Midbrain (tissue), 1 donor: ENCODE results near the gene LRRC51.

ENCODE experiments used
- DNase-seq: peaks from one replicate; lab custom pipeline; 2025; lab: John Stamatoyannopoulos, UW

LRRC51 gene

GRCh38 chr11:72070491-72070890 is 10.2 kb upstream of the LRRC51 start:
- no peak for DNase-seq

DNA sequence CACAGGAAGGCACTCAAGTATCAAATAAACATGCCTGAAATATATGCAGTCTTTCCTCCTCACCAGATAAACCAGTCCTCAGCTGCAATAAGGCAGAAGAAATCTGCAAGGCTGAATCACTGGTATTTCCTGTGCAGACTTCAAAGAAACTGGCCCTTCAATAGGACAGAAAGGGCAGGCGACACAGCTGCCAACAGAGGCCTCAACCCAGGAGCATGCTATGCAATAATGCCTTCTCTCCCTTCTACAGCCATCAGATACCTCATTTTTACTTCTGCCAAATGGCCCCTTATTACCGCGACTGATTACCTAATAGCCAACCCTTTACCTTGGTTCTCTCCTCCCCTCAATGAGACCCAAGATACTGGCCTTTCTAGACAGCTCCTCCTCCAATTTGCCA is 8.3 kb upstream of the LRRC51 start:
- no peak for DNase-seq

GRCh38 chr11:72075109-72075508 is 5.5 kb upstream of the LRRC51 start:
- DNase-seq, result peak; percentile 33

DNA sequence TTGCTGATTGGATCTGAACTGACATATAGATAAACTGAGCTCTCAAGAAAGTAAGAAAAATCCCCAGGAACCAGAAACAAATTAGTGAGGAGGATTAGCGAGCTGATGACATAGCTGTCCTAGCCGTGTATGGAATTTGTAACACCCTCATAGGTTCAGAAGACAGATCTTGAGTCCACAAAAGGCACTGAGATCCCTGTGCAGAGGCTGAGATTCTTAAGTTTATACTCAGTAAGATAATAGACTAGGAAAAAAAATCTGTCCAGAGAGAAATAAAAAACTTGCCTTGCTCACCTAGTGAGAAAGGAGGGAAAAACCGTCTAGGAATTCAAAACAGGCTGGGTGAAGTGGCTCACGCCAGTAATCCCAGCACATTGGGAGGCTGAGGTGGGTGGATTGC is 4.9 kb upstream of the LRRC51 start:
- DNase-seq, result no peak

DNA sequence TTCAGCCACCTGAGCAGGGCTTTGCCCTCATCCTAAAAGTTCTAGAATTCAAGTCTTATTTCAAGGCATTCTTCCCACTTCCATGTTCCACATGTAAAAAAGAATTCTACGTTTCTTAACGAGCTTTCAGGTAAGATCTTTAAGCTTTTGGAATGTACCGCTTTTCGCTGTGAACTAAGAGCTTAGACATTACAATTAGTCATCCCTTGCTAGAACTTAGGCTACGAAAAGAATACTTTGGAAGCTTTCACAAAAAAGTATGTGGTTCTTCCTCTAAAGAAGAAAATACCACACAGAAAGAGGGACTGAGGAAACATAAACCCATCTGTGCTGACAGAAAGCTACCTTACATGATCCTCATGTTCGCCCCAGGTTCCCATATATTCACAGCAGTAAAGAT is 2.2 kb upstream of the LRRC51 start:
- DNase-seq, result no peak

- DNase-seq, result peak; percentile 48
Measured at GRCh38 chr11:72079819-72080325, 778 bp upstream of the LRRC51 start.

DNA sequence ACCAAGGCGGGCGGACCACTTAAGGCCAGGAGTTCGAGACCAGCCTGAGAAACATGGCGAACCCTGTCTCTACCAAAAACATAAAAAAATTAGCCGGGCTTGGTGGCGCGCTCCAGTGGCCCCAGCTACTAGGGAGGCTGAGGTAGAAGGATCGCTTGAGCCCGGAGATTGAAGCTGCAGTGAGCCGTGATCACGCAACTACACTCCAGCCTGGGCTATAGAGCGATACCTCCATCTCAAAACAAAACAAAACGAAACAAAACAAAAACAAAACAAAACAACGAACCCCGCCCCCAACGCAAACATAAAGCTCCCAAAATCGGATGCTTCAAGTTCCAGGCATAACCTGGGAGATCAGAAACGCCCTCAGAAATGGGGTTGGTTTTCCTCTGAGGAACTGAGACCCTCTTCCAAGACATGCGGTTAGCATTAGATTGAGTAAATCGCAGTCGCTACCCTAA is 564 bp downstream of the LRRC51 start:
- DNase-seq, result no peak

DNA sequence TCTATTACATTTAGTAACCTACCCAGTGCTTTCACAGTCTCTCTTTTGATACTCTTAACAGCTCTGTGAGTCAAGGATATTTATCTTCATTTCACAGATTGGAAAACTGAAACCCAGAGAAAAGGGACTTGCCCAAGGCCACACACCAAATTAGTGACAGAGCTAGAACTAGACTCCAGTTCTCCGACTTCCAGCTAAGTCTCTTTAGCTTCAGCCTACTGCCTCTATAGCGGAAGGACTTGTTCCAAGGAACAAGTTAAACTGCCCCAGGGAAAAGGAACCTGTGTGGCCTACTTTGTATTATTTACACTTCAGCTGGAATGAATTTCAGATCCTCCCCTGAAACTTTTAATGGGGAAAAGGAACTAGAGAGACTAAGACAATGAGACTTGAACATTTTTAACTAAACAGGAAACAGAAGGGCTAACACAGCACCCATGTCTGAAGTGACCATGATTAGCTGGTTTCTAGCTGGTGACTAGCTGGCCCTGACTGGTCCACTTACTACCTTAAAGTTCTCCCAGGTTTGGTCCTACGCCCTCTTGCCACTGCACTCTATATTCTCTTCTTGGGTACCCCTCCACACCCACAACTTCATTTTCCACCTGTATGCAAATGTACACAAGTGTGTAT is 1.3 kb downstream of the LRRC51 start:
- DNase-seq, result no peak

DNA sequence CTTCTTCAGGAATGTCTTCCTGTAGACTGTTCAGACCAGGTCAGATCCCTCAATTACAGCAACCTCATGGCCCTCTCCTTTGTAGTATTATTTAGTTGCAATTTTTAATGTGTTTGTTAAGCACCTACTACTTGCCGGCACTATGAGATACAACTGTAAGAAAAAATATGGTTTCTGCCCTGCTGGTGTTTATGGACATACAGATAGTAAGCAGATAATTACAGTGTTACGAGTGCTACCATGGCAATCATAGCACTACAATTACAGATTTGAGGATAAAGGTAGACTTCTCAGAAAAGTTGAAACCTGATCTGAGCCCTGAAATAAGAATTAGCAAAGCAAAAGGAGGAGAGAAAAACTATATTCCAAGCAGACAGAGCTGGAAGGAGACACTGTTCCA is 2.8 kb downstream of the LRRC51 start:
- no peak for DNase-seq

GRCh38 chr11:72084076-72084475 is 3.4 kb downstream of the LRRC51 start:
- no peak for DNase-seq

DNA sequence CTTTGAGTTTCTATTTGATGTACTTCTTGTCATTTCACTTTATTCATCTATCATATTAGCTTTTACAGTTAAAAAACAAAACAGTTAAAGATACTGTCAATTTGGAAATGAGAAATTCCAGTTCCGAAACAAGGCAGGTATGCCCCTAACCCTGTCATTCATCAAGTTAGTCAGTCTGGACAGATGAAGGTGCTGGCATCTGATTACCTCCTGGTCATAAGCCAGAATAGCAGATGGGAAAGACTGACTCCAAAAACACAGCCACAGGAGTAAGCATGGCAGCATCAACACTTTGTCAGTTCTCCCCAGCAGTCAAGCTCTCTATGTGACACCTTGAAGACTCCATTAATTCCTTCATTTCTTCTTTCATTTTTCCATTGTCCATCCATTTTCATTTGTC is 4.3 kb downstream of the LRRC51 start:
- no peak for DNase-seq

DNA sequence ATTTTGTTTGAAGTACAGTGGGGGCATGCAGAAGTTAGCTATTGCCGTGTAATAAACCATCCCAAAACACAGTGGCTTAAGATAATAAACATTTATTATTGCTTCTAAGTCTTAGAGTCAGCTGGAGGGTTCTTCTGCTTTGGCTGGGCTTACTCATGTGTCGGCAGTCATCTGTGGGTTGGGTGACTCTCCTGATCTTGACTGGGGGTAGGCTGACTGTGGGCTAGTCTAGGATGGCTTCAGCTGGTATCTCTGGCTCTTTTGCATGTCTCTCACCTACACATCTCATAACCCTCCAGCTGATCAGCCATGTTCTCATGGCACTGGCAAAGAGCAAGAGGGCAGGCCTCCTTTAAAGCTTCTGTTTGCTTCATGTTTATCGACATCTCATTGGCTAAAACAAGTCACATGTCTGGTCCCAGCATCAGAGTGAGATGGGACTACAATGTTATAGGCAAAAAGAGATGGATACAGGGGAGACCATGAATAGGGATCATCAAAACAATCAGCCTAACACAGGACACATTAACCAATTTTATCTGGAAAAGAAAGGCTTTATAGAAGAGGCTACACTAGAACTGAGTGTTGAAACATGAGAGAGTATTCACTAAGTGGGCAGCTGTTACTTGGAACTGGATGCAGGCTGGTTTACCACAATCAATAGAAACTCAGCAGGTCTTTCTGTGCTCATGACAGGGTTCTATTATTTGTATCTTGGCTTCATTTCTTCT is 5.1 kb downstream of the LRRC51 start:
- DNase-seq, result peak; percentile 80

- no peak for DNase-seq
Measured at GRCh38 chr11:72088076-72088808, 7.6 kb downstream of the LRRC51 start.

- peak; percentile 81 for DNase-seq
Measured at GRCh38 chr11:72091292-72091691, 10.6 kb downstream of the LRRC51 start.

GRCh38 chr11:72098741-72099140 is 18.1 kb downstream of the LRRC51 start:
- no peak for DNase-seq

- DNase-seq, result no peak
Measured at GRCh38 chr11:72100009-72100408, 19.4 kb downstream of the LRRC51 start.

GRCh38 chr11:72100462-72100861 is 19.8 kb downstream of the LRRC51 start:
- no peak for DNase-seq

DNA sequence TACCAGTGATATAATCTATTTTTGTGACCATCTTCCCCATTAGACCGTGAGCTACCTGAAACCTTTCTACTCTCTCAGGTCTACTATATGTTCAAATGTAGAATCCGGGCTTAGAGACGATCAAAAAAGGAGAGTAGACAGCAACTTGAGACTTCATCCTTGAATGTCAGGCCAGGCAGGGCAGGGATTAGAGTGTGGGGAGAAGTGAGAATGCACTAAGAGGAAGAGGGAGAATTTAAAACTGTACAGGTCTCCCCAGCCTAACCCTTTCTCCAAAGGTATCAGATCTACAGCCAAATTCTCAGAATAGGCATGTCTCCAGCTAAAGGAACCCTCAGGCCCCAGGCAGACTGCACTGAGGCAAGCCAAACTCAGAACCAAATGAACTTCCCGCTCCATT is 21.5 kb downstream of the LRRC51 start:
- no peak for DNase-seq

DNA sequence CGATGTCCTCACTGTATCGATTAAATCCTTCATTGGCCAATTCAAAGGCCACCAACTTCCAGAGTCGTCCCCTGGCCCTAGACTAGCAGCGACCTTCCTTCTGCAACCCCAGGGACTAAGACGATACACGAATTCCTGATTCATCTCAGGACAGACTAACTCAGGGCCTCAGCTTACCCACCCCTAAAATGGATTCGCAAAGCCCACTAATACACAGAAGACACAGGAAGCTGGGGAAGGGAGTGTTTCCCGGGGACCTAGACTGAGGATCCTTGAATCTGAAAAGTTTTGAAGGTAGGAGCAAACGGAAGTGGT is 21.9 kb downstream of the LRRC51 start:
- DNase-seq, result no peak

DNA sequence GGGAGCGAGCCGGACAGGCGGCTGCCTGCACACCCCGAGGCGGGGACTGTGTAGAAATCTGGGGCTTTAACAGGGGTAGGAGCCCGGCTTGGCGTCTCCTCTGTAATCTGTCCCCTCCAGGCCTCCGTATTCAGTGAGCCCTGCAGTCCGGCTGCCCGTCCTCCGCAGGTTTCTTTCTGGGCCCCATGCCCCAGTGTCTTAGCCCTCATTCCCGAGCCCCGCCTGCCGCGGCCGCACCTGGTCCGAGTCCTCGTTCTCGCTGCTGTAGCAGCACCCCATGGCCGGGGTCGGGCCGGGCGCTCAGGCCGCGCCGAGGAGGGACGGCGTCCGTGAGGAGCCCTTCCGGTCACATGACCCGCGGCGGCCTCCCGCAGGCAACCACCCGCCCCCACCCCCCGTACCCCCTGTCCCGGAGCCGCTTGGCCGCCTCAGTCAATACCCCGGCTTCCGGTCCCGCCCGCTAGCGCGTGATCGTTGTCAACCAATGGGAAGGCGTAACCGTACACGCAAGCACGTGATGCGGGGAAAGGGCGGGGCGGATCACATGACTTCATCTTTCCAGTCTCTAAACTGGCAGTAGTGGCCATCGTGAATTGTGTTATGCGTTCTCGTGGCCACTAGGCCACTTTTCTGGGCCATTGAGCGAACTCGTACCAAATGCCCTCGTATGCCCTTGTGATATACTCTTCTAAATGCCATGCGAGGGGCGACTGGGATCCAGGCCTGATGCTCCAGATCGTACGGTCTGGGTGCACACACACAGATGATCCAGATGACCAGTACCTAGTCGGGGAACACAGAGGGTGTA is 22.5 kb downstream of the LRRC51 start, which contains the start of gene LAMTOR1:
LAMTOR1 (minus strand) TSS at position 352 of the 808 bp plus-strand sequence; CDS start at position 279, 73 bp downstream.
- peak; percentile 99 for DNase-seq

DNA sequence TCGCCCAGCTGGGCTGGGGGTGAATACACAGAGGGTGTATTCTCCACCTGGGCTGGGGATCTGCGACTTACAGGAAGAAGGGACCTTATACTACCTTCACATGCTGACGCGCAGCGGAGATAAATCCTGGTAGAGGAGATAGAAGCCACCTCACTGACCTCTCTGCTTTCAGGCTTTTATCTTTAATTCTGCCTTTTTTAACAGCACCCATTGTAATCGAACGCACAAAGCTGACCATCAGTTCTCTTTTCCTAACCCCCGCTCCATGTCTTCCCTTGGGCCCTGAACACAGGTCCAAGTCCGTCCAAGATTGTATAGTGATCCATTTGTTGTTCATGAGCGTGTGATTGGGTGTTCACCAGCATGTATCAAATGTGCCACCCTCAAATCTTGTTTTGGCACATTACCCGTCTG is 23.1 kb downstream of the LRRC51 start:
- DNase-seq, result no peak

GRCh38 chr11:72105888-72106287 is 25.2 kb downstream of the LRRC51 start, which contains the start of gene TOMT:
TSS of gene TOMT (plus strand) at chr11:72105924. CDS start at chr11:72105952, 28 bp downstream.
- DNase-seq, result no peak
